GM18909 (cell line): Measurements from ENCODE around the gene PIP5KL1.

Source experiments
- ATAC-seq: cut with Tn5 transposase; IDR thresholded peaks from one replicate; pipeline ENCODE4 v1.9.1; 2021; ENCODE audit warnings: mild to moderate bottlenecking; ENCODE audit not compliant: unreplicated experiment, poor library complexity

Gene PIP5KL1, protein sequence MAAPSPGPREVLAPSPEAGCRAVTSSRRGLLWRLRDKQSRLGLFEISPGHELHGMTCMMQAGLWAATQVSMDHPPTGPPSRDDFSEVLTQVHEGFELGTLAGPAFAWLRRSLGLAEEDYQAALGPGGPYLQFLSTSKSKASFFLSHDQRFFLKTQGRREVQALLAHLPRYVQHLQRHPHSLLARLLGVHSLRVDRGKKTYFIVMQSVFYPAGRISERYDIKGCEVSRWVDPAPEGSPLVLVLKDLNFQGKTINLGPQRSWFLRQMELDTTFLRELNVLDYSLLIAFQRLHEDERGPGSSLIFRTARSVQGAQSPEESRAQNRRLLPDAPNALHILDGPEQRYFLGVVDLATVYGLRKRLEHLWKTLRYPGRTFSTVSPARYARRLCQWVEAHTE

DNA sequence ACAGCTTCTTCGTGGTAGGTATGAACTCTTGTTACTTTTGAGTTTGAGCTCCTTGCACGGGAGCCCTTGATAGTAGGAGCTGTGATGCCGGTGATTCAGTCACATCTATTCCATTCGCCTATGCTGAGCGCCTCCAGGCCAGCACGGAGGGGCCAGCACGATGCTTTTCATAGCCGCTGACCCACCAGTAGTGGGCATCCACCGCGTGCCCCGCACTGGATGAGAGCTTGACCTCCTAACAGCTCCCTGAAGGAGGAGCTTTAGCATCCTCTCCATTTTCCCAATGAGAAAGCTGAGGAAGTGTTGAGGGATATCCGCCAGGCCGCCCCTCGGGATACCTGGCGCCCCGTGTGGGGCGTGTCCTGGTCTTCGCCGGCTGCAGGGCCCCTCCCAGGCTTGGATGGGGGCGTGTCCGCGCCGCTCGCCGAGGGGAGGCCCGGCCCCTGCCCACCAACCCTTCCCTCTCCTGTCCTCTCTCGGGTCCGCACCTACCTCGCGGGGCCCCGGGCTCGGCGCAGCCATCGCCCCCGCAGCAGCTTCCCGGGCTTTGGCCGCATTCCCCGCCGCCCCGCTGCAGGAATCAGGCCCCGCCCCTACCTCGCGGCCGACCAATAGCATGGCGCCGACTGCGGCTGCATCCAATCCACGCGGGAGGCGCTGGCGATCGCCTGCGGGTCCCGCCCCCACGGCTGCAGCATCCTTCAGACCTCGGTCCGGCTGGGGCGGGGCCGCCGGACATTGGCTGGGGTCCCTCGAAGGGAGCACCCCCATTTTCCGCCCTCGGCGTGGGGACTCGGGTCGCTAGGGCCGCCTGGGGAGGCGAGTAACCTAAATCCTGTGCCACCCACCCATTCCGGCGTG, at the start of gene PIP5KL1:
TSS of gene PIP5KL1 (minus strand) at position 547 of the 861 bp plus-strand sequence. CDS start at position 522, 25 bp downstream.
- peak; percentile 75 for ATAC-seq

DNA sequence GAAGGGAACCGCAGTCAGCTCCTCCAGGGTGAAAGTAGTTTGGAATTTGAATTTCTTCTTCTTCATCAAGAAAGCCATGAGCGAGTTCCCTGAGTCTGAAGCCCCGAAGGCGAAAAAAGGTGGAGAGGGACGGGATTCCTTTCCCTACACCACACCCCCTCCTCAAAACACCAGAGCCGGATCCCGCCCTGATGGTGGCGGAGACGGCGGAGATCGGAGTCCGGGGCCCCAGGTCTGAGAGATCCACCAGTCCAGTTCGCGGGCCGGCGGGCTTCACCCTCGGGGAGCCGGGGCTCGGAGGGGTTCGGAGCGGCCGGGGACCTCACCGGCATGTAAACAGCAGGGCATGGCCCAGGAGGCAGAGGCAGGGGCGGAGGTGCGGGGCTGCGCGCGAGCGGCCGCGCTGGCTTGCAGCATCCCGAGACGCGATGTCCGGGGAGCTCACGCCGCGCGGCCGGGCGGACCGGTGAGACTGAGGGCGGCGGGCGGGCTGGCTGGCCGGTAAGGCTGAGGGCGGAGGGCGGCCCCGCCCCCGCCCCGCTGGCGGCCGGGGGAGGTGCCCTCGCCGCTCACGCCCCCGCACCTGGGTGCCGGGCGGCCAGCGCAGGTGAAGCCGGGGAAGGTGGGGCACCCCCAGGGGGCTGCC, 49.6 kb upstream of the PIP5KL1 start:
- ATAC-seq: peak; percentile 27

DNA sequence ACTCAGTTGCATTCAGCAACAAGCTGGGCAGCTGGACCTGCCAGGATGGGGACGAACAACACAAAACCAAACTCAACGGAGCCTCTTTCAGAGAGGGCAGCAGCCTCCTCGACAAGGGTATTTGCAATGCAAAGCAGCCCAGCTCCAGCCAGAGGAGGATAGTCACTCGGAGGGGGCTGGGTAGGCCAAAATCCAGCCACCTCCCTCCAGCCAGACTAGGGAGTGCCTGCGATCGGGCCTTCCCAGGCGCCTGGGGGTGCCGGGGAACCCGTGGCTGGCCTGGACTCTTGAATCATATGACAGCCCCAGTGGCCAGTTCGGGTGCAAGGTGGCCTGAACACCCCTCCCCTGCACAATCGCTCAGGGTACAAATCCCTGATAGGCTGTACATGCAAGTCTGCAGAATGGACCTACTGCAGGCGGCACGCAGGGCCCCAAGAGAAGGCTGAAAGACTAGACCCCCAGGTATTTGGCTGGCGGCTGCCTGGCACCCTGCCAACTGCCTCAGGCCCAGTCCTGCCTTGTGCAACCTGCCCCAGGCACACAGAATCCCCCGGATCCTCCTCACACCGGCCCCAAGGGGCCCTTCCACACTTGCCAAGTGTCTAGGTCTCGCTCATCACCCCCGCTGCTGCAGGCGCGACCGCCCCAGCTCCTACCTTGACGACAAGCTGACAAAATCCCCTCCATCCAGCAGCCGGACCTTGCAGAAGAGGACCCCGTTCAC, 48.9 kb upstream of the PIP5KL1 start:
- no peak for ATAC-seq

DNA sequence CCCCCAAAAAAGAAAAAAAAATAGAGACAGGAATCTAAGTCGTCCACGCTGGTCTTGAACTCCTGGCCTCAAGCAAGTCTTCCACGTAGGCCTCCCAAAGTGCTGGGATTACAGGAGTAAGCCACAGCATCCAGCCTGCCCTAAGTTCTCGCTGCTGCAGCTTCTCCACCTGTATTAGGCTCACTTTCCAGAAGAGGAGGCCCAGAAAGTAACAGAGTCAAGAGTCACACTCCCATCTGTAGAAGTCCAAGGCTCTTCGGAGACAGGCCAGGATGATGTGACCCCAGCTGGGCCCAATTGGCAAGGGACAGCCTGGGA, 48.4 kb upstream of the PIP5KL1 start:
- ATAC-seq: no peak

DNA sequence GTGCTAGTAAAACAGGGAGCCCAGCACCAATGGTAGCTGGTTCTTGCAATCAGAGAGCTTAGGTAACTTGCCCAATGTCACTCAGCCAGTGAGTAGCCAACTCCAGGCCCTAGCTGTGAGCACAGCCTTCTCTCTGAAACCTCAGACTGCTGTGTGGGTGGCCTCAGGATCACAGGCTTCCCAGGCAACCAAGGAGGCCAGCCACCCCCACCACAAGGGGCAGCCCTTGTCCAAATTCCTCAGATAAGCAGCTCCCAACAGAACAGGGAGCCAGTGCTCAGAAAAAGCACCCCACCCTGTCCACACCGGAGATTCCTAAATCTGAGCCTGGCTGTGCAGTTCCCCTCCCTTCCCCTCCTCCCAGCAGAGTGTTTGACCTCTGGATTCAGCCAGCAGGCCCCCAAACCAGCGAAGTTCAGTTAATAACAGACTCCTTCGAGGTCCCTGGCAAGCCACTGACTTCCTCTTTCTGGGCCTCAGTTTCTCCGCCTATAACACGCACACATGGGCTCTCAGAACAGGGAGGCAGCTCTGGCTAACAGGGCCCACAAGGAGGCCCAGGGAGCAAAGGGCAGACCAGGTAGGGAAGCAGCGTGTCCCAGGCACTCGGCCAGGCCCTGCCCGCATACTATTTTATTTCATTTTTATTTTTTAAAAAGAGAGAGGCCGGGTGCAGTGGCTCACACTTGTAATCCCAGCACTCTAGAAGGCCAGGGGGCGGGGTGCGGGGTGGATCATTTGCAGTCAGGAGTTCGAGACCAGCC, 47.5 kb upstream of the PIP5KL1 start:
- ATAC-seq: no peak

DNA sequence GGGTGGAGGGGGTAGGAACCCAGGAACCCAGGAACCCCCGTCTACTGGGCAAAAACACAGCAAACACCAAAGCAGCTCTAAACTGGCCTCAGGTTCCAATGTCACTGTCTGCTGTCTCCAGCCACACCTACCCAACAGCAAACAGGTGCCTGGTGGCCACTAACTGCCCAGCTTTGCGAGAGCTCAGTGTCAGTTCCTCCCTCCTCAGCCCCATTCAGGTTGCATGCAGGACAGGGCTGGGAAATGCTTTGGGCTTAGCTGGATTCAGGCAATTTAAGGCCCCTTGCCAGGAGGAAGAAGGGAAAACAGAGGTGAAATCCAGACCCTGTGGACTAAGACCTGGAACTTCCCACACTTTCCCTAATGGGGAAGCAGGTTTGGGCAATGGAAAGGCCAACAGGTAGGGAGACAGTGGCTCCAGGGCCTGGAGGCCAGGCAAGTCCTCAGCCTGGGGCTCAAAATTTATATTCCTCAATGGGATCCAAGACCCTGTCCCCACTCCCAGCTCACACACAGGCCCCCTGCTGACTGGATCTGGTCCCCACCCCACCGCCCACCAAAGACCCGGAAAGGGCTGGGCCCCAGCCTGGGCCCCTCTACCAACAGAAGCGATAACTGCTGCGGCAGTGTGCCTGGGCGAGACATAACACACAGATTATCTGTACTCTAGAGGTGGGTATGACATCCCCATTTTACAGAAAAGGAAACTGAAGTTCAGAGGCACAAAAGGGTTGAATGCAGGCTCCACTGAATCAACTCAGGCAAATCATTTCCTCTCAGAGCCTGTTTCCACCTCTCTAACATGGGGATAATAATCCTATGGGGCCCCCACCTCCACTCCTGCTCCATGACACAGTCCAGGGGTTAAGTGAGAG, 46.7 kb upstream of the PIP5KL1 start:
- ATAC-seq: no peak

DNA sequence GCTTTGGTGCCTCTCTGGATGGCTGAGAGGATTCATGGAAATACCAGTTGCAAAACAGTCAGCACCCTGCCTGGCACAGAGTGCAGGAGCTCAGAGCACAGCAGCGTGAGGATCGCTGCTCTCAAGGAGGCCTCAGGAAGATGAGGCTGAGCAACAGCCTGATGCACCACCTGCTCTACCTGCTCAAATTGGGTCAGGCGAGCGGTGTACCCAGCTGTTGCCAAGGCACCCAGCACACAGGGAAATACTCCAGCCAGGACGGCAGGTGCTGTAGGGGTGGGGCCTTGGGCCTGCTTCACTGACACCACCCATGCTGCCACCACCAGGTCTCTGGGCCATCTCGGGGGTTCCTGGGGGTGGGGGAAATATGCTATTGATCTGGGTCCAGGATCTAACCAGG, 45.9 kb upstream of the PIP5KL1 start:
- no peak for ATAC-seq

DNA sequence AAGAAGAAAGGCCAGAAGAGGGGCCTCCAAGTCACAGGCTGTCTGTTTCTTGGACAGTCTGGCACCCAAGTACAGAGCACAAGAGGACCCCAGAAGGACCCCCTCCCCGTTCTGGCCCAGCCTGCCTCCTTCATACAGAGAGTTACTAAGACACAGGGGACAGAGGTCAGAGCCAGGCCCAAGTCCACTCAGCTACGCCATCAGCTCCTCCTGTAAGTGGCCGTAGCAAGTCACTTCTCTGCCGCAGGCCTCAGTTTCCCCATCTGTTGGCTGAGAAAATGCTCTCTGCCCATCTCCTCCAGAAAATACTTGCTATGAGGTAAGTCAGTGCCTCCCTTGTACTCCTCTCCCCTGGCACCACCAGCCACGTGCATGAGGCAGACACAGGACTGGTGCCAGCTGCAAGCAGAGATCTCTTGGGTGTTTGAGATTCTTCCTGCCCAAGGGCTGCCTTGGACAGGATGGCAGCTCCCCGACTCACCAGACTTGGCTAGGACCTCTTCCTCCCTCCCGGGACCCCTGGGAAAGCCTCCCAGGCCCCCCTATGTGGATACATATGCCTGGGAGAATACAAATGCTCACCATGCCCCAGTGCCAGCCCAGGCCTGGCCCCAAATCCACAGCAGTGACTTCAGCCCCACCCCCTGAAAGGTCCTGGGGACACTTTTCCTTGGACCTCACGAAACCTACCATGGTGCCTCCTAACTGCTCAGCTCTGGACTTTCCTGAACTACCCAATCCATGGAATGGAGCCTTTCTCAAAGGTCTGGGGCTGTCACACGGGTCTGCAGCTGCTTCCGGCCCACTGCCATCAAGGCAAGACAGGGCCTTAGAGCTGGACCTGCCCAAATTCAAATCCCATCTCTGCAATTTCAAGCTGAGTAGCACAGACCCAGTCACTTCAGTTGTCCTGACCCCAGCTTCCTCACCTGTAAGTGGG, 45.1 kb upstream of the PIP5KL1 start:
- ATAC-seq: no peak

DNA sequence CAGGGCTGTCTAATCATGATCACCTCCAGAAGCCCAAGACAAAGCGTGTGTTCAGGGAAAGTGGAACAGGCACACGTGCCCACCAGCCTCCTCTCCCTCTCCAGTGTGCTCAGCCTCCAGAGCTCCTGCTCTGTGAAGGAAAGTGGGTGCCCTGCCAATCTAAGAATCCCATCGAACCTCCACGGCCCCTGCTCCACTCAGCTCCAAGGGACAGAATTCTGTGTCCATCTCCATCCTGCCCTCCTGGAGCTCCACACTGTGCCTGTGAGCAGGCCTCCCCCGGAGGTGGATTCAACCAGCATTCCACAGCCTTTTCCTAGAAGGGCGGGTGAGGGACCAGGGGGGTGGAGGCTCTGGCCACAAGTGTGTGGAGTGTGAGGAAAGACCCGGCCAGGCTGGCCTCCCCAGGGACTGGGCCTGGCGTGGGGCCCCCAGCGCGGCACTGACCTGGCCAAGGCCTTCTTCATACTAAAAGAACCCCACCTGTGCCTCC, 44.2 kb upstream of the PIP5KL1 start:
- no peak for ATAC-seq

DNA sequence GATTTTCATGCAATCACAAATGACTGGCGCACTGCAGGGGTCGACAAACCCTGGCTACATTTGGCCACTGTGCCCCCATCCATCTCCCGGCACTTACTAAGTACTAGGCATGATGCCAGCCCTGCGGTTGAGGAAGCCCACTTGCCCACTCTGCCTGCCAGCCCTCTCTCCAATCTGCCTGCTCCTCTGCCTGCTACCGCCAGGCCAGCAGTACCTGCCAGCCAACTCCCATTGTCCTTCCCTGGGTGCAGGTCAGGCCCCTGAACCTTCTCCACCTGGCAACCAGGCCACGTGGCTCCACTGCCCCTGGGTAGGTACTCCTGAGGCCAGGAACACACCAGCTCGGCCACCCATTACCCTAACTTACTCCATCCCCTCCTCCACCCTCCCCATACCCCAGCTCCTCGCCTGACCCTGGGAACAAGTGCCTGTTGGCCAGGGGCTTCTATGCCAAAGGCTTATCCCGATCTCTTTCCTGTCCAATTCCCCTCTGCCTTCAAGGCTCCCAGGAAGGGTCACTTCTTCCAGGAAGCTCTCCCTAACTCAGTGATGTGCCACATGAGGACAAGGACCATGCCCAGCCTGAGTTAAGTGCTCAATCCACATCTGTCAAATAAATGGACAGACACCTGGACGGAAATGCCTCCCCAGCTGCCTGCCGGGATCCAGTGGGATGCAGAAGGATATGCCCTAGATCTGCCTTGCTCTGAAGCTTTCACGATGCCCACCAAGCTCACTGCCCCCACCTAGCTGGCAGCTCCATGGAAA, 43.6 kb upstream of the PIP5KL1 start:
- no peak for ATAC-seq

DNA sequence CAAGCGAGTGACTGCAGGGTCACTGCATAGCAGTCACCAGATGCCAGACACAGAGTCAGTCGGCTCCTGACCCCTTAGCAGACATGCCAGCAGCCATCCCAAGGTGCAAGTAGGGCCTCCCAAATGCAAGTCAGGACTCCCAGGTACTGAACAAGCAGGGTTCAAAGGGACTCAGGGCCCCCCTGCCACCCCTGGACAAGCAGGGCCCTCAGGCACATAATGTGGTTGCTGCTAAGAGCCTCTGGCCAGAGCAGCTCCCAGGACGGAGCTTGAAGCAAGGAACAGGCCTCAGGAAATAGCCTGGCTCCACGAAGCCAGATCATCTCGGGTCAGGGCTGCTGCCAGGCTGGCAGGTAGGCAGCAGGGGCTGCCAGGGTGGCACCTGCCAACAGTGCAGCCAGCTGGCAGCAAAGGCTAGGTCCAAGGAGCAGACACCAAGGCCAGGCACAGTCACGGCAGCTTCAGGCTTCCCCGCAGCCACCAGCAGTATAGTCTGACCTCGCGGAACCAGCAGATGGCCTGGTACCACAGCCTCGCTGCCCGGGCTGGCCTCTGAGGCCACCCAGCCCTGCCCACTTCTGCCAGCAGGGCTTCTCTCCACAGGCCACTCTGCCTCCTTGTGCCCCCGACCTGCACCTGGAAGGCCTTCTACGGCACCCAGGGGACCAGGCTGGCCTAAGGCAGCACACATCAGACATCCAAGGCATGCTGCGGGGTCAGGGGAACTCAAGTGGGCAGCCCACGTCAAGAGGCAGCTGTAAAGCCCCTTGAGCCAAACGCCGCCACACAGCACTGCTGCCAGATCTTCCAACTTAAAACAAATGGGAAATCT, 42.8 kb upstream of the PIP5KL1 start:
- no peak for ATAC-seq

DNA sequence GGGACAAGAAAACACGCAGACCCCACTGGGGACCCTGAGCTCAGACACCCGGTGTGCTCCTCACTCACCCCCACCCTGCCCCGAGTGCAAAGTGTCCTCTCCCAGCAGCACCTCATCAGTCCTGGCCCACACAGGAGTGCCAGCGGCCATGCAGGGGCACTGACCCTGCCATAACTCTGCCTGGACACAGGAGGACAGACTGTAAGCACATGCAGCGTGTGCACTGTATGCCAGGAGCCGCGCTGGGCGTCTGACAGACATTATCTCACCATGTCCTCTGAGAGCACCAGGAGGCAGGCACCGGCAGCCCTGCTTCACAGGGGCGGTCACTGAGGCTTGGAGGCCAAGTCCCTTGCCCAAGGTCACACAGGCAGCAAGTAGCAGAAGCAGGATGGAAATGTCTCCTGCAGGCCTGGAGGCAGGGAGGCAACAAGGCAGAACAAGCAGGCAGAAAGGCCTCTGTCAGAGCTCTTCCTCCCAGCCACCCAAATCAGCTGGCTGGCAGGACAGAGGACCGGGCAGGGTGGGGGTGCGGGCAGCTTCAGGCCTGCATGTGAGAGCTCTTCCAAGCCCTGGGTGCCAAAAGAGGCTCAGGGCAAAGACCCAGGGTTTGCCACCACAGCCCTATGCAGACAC, 41.8 kb upstream of the PIP5KL1 start:
- ATAC-seq: no peak

DNA sequence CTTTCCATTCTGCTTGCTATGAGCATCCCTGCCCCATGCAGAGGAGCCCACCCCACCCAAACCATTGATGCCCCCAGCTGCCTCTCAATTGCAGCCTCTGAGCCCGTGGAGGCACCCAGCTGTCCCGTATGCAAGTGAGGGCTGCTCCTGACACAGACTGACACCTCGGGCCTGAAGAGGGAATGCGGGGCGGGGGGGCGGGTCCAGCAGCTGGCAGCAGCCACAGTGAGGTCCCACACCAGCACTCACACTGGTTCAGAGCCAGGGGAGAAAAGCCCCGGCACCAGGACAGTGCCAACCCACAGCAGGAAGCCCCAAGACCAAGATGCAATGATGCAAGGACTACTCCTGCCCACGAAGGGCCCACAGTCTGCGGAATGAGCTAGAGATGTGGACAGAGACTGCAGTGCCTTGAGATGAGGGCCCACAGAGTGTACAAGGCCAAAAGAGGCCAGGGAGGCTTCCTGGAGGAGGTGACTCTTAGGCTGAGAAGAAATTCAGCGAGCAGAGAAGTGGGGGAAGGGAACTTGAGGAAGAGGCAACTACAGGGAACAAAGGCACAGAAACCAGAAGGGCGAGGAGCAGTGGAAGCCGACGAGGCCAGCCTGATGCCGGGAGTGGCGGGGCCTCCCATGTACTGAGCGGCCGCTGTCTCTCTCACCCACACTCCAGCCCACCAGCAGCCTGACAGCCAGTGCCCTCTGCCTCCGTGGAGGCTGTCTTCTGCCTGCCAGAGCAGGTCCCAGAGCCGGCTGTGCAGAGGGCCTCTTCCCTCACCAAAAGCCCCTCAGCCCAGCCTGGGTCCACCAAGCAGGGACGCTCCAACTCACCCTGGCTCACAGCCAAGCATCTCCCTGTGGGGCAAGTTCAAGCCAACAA, 41.0 kb upstream of the PIP5KL1 start:
- ATAC-seq: no peak
